Neural cell (in vitro differentiated cells): ENCODE data around the gene STK38. TPM values are rescaled to one million over a fixed set of nuclear protein-coding genes. Genes with fewer than 3 reads are reported as not detected.
A peak's percentile ranks its signal among the peaks of the same experiment; 100 is the strongest.

Experiments used
- H2AFZ ChIP-seq: fragments of 200-600, 300-800 bp; sonication (generic), shearing (Covaris generic); 2 replicates; pipeline ENCODE4 v1.6.0; 2014; ENCODE audit warnings: low read depth, mild to moderate bottlenecking, antibody characterized with exemption, low read length, moderate library complexity
- H3F3A ChIP-seq: fragments of 200-600 bp; shearing (Covaris generic); 2 replicates; pipeline ENCODE4 v1.6.1; 2016; ENCODE audit warnings: mild to moderate bottlenecking, moderate library complexity, mixed read lengths, antibody characterized with exemption, low read length; ENCODE audit not compliant: insufficient read depth, poor library complexity, severe bottlenecking
- H3K27ac ChIP-seq: fragments of 200-600, 300-800 bp; sonication (generic), shearing (Covaris generic); 2 replicates; pipeline ENCODE4 v1.5.1; 2014; ENCODE audit warnings: mild to moderate bottlenecking, low read length, moderate library complexity
- H3K27me3 ChIP-seq: fragments of 300-800, 200-600 bp; sonication (generic), shearing (Covaris generic); 2 replicates; pipeline ENCODE4 v1.6.0; 2014; ENCODE audit warnings: mild to moderate bottlenecking, low read depth, low read length, moderate library complexity; ENCODE audit not compliant: insufficient read depth
- H3K36me3 ChIP-seq: fragments of 300-800, 200-600 bp; sonication (generic), shearing (Covaris generic); 2 replicates; pipeline ENCODE4 v1.5.1; 2014; ENCODE audit warnings: mild to moderate bottlenecking, antibody characterized with exemption, low read length, moderate library complexity; ENCODE audit not compliant: insufficient read depth
- H3K4me2 ChIP-seq: fragments of 300-800, 200-600 bp; sonication (generic), shearing (Covaris generic); 2 replicates; pipeline ENCODE4 v1.6.0; 2014; ENCODE audit warnings: mild to moderate bottlenecking, low read length
- H3K4me3 ChIP-seq: fragments of 300-800, 200-600 bp; sonication (generic), shearing (Covaris generic); 2 replicates; pipeline ENCODE4 v1.5.1; 2014; ENCODE audit warnings: mild to moderate bottlenecking, low read length, moderate library complexity
- H3K79me2 ChIP-seq: fragments of 200-600 bp; shearing (Covaris generic); replicated peaks from 2 replicates; pipeline ENCODE4 v1.6.0; 2014; ENCODE audit warnings: mild to moderate bottlenecking, low read length, moderate library complexity; ENCODE audit not compliant: insufficient read depth
- H3K9ac ChIP-seq: fragments of 300-800, 200-600 bp; sonication (generic), shearing (Covaris generic); 2 replicates; pipeline ENCODE4 v1.6.1; 2016; ENCODE audit warnings: mild to moderate bottlenecking, low read length, mixed read lengths
- H3K9me2 ChIP-seq: fragments of 200-600 bp; shearing (Covaris generic); 2 replicates; pipeline ENCODE4 v1.6.1; 2016; ENCODE audit warnings: mild to moderate bottlenecking, low read length, mixed read lengths; ENCODE audit not compliant: insufficient read depth
- H3K9me3 ChIP-seq: fragments of 200-600, 300-800 bp; sonication (generic), shearing (Covaris generic); 2 replicates; pipeline ENCODE4 v1.6.1; 2016; ENCODE audit warnings: mild to moderate bottlenecking, mixed run types, low read length, moderate library complexity, mixed read lengths
- H4K20me1 ChIP-seq: fragments of 200-600 bp; shearing (Covaris generic); 2 replicates; pipeline ENCODE4 v1.6.1; 2016; ENCODE audit warnings: mild to moderate bottlenecking, mixed run types; ENCODE audit not compliant: insufficient read depth
- EP300 ChIP-seq: fragments of 450-650 bp; conservative IDR thresholded peaks from 2 replicates; pipeline ENCODE4 v1.6.1; 2014; ENCODE audit warnings: antibody characterized with exemption, mild to moderate bottlenecking, moderate library complexity; ENCODE audit not compliant: poor library complexity, severe bottlenecking
- EZH2 ChIP-seq: fragments of 200-600, 300-800 bp; shearing (Covaris generic), sonication (generic); IDR thresholded peaks from 2 replicates; pipeline ENCODE4 v1.6.1; 2014; ENCODE audit warnings: antibody characterized with exemption, low read length, borderline replicate concordance, mild to moderate bottlenecking; ENCODE audit not compliant: insufficient read depth, poor library complexity, severe bottlenecking
- MXI1 ChIP-seq: fragments of 450-650 bp; conservative IDR thresholded peaks from 2 replicates; pipeline ENCODE4 v1.6.1; 2014; ENCODE audit warnings: antibody characterized with exemption, mild to moderate bottlenecking; ENCODE audit not compliant: poor library complexity, severe bottlenecking
- POLR2AphosphoS5 ChIP-seq: IDR thresholded peaks from 2 replicates; pipeline ENCODE4 v1.6.1; 2012
- RAD21 ChIP-seq: fragments of 450-650 bp; conservative IDR thresholded peaks from 2 replicates; pipeline ENCODE4 v1.6.1; 2014; ENCODE audit warnings: antibody characterized with exemption, mild to moderate bottlenecking, moderate library complexity
- SMC3 ChIP-seq: fragments of 450-650 bp; conservative IDR thresholded peaks from 2 replicates; pipeline ENCODE4 v1.6.1; 2014; ENCODE audit warnings: antibody characterized with exemption, mild to moderate bottlenecking, moderate library complexity; ENCODE audit not compliant: poor library complexity
- TAF1 ChIP-seq: IDR thresholded peaks from 2 replicates; pipeline ENCODE4 v1.6.1; 2012; ENCODE audit warnings: low read depth
- polyA plus RNA-seq: library from polyadenylated mRNA; depleted of rRNA; stranded (reverse); fragments of >200 nt; gene quantifications from 2 replicates; pipeline ENCODE4 v1.2.3, GENCODE V29; 2014
- TF ChIP-seq, protein P1 (sequence below): fragments of 450-650 bp; IDR thresholded peaks from 2 replicates; pipeline ENCODE4 v1.5.1; 2014; ENCODE audit warnings: antibody characterized with exemption, mild to moderate bottlenecking, moderate library complexity; ENCODE audit not compliant: poor library complexity, severe bottlenecking
- TF ChIP-seq, protein P2 (sequence below): IDR thresholded peaks from 2 replicates; pipeline ENCODE4 v1.6.1; 2012; ENCODE audit warnings: borderline replicate concordance

The STK38 gene
- polyA plus RNA-seq, 1 donor from 2014 or later: 58.7 TPM

DNA sequence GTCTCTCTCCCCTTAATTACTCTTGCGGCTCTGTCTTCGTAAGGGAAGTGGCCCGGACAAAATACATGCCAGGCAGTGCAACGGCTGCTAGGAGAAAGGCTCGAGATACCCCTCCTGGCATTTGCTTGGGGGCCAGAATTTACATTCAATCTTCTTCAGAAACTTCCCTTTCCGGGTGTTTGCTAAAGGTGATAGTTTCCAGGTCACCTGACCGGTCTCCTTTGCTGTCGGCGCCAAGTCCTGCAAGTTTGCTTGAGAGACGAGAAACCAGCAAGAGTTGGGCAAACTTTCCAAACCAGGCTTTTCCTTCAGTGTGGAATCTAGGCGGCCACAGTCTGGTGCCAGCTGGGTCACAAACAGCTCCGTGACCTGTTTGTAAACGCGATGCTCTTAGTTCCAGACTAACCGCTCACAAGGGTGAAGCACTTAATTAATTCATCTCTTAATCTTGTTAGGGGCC, 46.3 kb upstream of the STK38 start:
- no peaks in the 10 kb centered on the region for H3K27me3 ChIP-seq
- H3K9me3 ChIP-seq: no peaks in the 10 kb centered on the region
- H3K36me3 ChIP-seq: peaks cover 15% of the 10 kb centered on the region
- H3K4me2 ChIP-seq: peak overlapping the region; percentile 81
- peaks cover 42% of the 10 kb centered on the region for H3K79me2 ChIP-seq
- peak overlapping the region; percentile 72 for H3K4me3 ChIP-seq
- peak overlapping the region; percentile 99 for H3K27ac ChIP-seq
- H4K20me1 ChIP-seq: peaks cover 32% of the 10 kb centered on the region
- H3K9ac ChIP-seq: peak overlapping the region; percentile 76
- TF ChIP-seq, protein P1, sequence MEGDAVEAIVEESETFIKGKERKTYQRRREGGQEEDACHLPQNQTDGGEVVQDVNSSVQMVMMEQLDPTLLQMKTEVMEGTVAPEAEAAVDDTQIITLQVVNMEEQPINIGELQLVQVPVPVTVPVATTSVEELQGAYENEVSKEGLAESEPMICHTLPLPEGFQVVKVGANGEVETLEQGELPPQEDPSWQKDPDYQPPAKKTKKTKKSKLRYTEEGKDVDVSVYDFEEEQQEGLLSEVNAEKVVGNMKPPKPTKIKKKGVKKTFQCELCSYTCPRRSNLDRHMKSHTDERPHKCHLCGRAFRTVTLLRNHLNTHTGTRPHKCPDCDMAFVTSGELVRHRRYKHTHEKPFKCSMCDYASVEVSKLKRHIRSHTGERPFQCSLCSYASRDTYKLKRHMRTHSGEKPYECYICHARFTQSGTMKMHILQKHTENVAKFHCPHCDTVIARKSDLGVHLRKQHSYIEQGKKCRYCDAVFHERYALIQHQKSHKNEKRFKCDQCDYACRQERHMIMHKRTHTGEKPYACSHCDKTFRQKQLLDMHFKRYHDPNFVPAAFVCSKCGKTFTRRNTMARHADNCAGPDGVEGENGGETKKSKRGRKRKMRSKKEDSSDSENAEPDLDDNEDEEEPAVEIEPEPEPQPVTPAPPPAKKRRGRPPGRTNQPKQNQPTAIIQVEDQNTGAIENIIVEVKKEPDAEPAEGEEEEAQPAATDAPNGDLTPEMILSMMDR: no peak
- TF ChIP-seq RAD21: no peak
- no peak for TF ChIP-seq TAF1
- no peak for TF ChIP-seq POLR2AphosphoS5
- TF ChIP-seq MXI1: no peak
- no peak for TF ChIP-seq EP300
- no peak for TF ChIP-seq EZH2
- no peak for TF ChIP-seq SMC3
- peaks cover 11% of the 10 kb centered on the region for H3F3A ChIP-seq
- peak overlapping the region; percentile 87 for H2AFZ ChIP-seq
- no peaks in the 10 kb centered on the region for H3K9me2 ChIP-seq

DNA sequence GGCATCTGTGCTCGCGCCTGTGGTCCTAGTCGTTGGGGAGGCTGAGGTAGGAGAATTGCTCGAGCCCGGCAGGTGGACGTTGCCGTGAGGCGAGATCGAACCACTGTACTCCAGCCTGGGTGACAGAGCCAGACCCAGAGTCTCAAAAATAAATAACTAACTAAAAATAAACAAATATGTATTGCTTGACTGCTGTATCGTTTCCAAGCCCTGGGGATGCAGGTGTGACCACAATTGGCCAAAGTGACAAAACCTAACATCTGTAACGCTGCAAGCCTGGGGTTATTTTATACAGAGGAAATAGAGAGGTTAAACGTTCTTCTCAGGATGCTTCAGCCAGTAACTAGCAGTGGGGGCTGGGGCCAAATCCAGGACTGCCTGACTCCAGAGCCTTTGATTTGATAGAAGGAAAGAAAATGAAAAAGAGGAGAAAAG, 45.0 kb upstream of the STK38 start:
- Histone ChIP-seq H3K79me2 (peaks cover 29% of the 10 kb centered on the region), H3K4me3 (no peak overlapping the region), H3K9me3 (no peaks in the 10 kb centered on the region), H3K4me2 (no peak overlapping the region), H3K27ac (no peak overlapping the region), H3K27me3 (no peaks in the 10 kb centered on the region), H3K36me3 (peaks cover 4% of the 10 kb centered on the region), H2AFZ (no peak overlapping the region), H4K20me1 (peaks cover 18% of the 10 kb centered on the region), H3K9me2 (no peaks in the 10 kb centered on the region), H3K9ac (no peak overlapping the region), H3F3A (peaks cover 11% of the 10 kb centered on the region)
- no peak for TF ChIP-seq POLR2AphosphoS5
- no peak for TF ChIP-seq EZH2
- TF ChIP-seq EP300: no peak
- TF ChIP-seq, protein P2, sequence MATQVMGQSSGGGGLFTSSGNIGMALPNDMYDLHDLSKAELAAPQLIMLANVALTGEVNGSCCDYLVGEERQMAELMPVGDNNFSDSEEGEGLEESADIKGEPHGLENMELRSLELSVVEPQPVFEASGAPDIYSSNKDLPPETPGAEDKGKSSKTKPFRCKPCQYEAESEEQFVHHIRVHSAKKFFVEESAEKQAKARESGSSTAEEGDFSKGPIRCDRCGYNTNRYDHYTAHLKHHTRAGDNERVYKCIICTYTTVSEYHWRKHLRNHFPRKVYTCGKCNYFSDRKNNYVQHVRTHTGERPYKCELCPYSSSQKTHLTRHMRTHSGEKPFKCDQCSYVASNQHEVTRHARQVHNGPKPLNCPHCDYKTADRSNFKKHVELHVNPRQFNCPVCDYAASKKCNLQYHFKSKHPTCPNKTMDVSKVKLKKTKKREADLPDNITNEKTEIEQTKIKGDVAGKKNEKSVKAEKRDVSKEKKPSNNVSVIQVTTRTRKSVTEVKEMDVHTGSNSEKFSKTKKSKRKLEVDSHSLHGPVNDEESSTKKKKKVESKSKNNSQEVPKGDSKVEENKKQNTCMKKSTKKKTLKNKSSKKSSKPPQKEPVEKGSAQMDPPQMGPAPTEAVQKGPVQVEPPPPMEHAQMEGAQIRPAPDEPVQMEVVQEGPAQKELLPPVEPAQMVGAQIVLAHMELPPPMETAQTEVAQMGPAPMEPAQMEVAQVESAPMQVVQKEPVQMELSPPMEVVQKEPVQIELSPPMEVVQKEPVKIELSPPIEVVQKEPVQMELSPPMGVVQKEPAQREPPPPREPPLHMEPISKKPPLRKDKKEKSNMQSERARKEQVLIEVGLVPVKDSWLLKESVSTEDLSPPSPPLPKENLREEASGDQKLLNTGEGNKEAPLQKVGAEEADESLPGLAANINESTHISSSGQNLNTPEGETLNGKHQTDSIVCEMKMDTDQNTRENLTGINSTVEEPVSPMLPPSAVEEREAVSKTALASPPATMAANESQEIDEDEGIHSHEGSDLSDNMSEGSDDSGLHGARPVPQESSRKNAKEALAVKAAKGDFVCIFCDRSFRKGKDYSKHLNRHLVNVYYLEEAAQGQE: no peak

DNA sequence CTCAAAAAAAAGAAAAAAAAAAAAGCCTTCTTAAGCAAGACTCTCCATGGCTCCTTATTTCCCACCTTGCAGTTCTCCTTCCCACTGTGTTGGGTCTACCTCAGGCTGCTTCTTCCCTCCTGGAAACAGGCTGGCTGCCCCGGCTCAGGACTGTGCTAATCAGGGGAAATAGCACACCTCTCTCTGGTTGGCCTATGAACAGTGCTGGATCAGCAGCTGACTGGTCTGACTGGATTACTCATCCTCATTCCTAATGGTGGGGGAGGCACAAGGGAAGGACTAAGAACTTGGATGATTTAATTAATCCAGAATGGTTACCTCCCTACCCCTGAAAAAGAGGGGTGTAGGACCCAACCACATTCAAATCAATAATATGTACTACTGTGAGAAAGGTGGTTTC, 43.0 kb upstream of the STK38 start:
- Histone ChIP-seq H3K27ac (no peak overlapping the region), H2AFZ (no peak overlapping the region), H3K36me3 (no peaks in the 10 kb centered on the region), H3K27me3 (no peaks in the 10 kb centered on the region), H3K79me2 (peaks cover 10% of the 10 kb centered on the region), H3F3A (peaks cover 3% of the 10 kb centered on the region), H3K4me3 (no peak overlapping the region), H3K9ac (no peak overlapping the region), H3K9me2 (no peaks in the 10 kb centered on the region), H3K4me2 (no peak overlapping the region), H3K9me3 (no peaks in the 10 kb centered on the region), H4K20me1 (no peaks in the 10 kb centered on the region)
- no peak for TF ChIP-seq RAD21
- TF ChIP-seq TAF1: no peak
- no peak for TF ChIP-seq POLR2AphosphoS5
- no peak for TF ChIP-seq EP300
- TF ChIP-seq, protein P2: no peak
- no peak for TF ChIP-seq MXI1
- no peak for TF ChIP-seq EZH2
- TF ChIP-seq, protein P1: no peak
